ENCODE results near the gene INTS7. TPM values are rescaled to one million over a fixed set of nuclear protein-coding genes. Genes with fewer than 3 reads are reported as not detected.
"Not testable (repeated sequence)": the region's sequence is repeated elsewhere in the genome, so short reads cannot be mapped to it uniquely, and the experiment has no call there.

INTS7 gene
- total RNA-seq, 2 donors from 2014 or later: 4.7 to 16.9 TPM

DNA sequence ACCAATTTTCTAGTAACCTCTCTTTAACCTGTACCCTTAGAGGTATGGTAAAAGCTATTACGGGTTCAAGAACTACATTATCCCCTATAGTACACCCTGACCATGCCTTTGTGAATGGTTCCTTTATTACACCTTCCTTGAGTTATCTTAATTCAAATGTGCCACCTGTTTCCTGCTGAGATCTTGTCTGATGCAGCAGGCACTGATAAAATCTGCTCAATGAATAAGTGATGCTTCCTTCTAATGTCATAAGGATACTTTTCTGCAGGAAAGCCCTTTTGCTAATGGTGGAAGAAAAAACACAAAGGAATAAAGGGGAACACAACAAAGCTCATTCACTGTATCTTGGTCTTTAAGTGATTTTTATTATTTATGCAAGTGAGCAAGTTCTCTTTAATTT lies 25.8 kb downstream of the INTS7 start:
- ATAC-seq (ENCODE audit: insufficient number of reproducible peaks, low FRiP score, low read depth): no peak

DNA sequence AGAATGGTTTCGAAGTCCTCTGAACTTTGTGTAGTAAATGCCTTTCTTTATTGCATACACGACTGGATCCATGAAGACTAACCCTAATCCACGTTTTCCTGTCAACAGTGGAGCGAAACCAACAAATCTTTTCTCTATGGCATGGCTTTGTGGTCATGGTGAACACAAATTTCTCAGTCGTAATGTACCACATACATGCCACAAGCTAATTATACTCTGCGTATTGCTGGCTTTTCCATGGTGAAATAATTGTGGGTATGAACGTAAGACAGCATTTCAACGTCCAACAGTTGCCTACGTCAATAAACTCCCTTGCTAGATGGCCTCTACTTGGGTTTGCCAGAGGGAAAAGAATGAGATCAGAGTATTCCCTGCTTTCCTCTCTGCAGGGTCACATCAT lies 27.5 kb downstream of the INTS7 start:
- H3K4me3 ChIP-seq: no peak overlapping the region
- no peak for ATAC-seq (ENCODE audit: insufficient number of reproducible peaks, low FRiP score, low read depth)
- DNase-seq (ENCODE audit: low spot score): no peak
- no peaks in the 10 kb centered on the region for H3K27me3 ChIP-seq (replicated peaks; ENCODE audit: insufficient read depth)
- H3K9me3 ChIP-seq: no peaks in the 10 kb centered on the region
- no peaks in the 10 kb centered on the region for H3K4me1 ChIP-seq (ENCODE audit: control insufficient read depth in 1 of 2, low read depth in 2 of 2)
- peaks cover 5% of the 10 kb centered on the region for H3K36me3 ChIP-seq
- TF ChIP-seq, protein P1, sequence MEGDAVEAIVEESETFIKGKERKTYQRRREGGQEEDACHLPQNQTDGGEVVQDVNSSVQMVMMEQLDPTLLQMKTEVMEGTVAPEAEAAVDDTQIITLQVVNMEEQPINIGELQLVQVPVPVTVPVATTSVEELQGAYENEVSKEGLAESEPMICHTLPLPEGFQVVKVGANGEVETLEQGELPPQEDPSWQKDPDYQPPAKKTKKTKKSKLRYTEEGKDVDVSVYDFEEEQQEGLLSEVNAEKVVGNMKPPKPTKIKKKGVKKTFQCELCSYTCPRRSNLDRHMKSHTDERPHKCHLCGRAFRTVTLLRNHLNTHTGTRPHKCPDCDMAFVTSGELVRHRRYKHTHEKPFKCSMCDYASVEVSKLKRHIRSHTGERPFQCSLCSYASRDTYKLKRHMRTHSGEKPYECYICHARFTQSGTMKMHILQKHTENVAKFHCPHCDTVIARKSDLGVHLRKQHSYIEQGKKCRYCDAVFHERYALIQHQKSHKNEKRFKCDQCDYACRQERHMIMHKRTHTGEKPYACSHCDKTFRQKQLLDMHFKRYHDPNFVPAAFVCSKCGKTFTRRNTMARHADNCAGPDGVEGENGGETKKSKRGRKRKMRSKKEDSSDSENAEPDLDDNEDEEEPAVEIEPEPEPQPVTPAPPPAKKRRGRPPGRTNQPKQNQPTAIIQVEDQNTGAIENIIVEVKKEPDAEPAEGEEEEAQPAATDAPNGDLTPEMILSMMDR (IDR thresholded peaks at IDR 0.05): no peak
- H3K27ac ChIP-seq: no peak overlapping the region

More for the DNA sequence above, 25.8 kb downstream of the INTS7 start:
- H3K27me3 ChIP-seq (replicated peaks; ENCODE audit: insufficient read depth): no peaks in the 10 kb centered on the region
- TF ChIP-seq, protein P1 (IDR thresholded peaks at IDR 0.05): no peak
- peaks cover 5% of the 10 kb centered on the region for H3K36me3 ChIP-seq
- no peak overlapping the region for H3K27ac ChIP-seq
- H3K4me1 ChIP-seq (ENCODE audit: control insufficient read depth in 1 of 2, low read depth in 2 of 2): no peaks in the 10 kb centered on the region
- H3K9me3 ChIP-seq: no peaks in the 10 kb centered on the region
- no peak for DNase-seq (ENCODE audit: low spot score)
- H3K4me3 ChIP-seq: no peak overlapping the region

GRCh38 chr1:212007178-212007577 lies 28.2 kb downstream of the INTS7 start:
- H3K9me3 ChIP-seq: no peaks in the 10 kb centered on the region
- no peaks in the 10 kb centered on the region for H3K27me3 ChIP-seq (replicated peaks; ENCODE audit: insufficient read depth)
- ATAC-seq (ENCODE audit: insufficient number of reproducible peaks, low FRiP score, low read depth): no peak
- no peak overlapping the region for H3K4me3 ChIP-seq
- no peak for DNase-seq (ENCODE audit: low spot score)
- H3K36me3 ChIP-seq: peaks cover 5% of the 10 kb centered on the region
- H3K4me1 ChIP-seq (ENCODE audit: control insufficient read depth in 1 of 2, low read depth in 2 of 2): no peaks in the 10 kb centered on the region
- TF ChIP-seq, protein P1 (IDR thresholded peaks at IDR 0.05): no peak
- H3K27ac ChIP-seq: no peak overlapping the region

DNA sequence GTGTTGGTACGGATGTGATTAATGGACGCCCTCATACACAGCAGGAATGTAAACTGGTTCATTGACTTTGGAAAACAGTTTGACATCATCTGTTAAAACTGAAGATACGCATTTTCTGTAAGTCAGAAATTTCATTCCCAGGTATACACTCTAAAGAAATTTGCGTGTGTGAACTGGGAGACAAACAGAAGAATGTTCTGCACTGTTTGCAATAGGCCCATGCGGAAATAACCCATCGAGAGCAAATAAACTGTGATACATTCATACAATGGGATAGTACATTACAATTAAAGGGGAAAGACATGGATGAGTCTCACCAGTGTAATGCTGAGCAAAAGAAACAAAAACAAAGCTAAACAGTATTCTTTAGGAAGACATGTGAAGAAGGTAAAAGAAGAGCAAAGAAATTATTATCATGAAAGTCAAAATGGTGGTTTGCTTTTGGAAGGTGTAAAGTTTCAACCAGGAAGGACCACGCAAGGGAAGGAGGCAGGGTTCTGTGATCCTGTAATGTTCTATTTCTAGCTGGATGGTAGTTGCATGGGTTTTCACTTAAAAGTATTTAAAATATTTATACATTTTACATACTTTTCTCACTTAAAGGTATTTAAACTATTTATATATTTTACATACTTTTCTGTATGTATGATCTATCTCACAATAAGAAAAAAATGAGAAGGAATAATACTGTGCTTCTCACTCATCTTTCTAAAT lies 30.3 kb downstream of the INTS7 start:
- H3K36me3 ChIP-seq: peaks cover 5% of the 10 kb centered on the region
- H3K27me3 ChIP-seq (replicated peaks; ENCODE audit: insufficient read depth): no peaks in the 10 kb centered on the region
- ATAC-seq (ENCODE audit: insufficient number of reproducible peaks, low FRiP score, low read depth) (no peak), DNase-seq (ENCODE audit: low spot score) (no peak)
- H3K4me3 ChIP-seq: no peak overlapping the region
- no peak overlapping the region for H3K27ac ChIP-seq
- TF ChIP-seq, protein P1 (IDR thresholded peaks at IDR 0.05): no peak
- H3K4me1 ChIP-seq (ENCODE audit: control insufficient read depth in 1 of 2, low read depth in 2 of 2): no peaks in the 10 kb centered on the region
- no peaks in the 10 kb centered on the region for H3K9me3 ChIP-seq

DNA sequence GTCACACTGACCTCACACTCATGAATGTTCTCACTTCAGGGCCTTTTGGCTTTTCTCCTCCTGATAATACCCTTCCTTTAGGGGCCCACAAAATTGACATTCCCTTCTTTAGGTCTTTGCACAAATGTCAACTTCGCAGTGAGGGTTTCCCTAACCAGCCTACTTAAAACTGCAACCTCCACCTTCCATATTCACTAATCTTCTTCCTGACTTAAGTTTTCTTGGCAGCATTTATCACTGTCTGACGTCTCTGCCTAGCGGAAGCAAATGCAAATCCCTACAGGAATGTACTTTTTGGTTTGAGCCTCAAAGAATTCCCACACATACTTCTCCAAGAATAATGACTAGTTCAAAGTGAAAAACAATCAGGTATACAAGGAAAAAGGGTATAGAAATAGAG lies 32.8 kb downstream of the INTS7 start:
- DNase-seq (ENCODE audit: low spot score) (no peak), ATAC-seq (ENCODE audit: insufficient number of reproducible peaks, low FRiP score, low read depth) (no peak)
- TF ChIP-seq, protein P1 (IDR thresholded peaks at IDR 0.05): no peak
- no peak overlapping the region for H3K4me3 ChIP-seq
- no peak overlapping the region for H3K27ac ChIP-seq
- H3K27me3 ChIP-seq (replicated peaks; ENCODE audit: insufficient read depth): no peaks in the 10 kb centered on the region
- H3K4me1 ChIP-seq (ENCODE audit: control insufficient read depth in 1 of 2, low read depth in 2 of 2): no peaks in the 10 kb centered on the region
- no peaks in the 10 kb centered on the region for H3K9me3 ChIP-seq
- H3K36me3 ChIP-seq: peaks cover 5% of the 10 kb centered on the region

DNA sequence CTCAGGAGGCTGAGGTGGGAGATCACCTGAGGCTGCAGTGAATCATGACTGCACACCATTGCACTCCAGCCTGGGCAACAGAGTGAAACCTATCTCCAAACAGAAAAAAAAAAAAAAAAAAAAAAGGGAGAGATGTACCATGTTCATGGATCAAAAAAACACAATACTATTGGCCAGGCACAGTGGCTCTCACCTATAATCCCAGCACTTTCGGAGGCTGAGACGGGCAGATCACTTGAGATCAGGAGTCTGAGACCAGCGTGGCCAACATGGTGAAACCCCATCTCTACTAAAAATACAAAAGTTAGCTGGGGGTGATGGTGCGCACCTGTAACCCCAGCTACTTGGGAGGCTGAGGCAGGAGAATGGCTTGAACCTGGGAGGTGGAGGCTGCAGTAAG lies 37.9 kb downstream of the INTS7 start:
- H3K27me3 ChIP-seq (replicated peaks; ENCODE audit: insufficient read depth); DNase-seq (ENCODE audit: low spot score); H3K36me3 ChIP-seq; H3K4me3 ChIP-seq; H3K4me1 ChIP-seq (ENCODE audit: control insufficient read depth in 1 of 2, low read depth in 2 of 2); ATAC-seq (ENCODE audit: insufficient number of reproducible peaks, low FRiP score, low read depth); H3K27ac ChIP-seq; H3K9me3 ChIP-seq: not testable (repeated sequence)
